GM19455 (cell line): Measurements from ENCODE around the gene GALNT16.
A peak's percentile ranks its signal among the peaks of the same experiment; 100 is the strongest.
"Not testable (repeated sequence)": the region's sequence is repeated elsewhere in the genome, so short reads cannot be mapped to it uniquely, and the experiment has no call there.

Source experiments
- ATAC-seq: cut with Tn5 transposase; IDR thresholded peaks from one replicate; pipeline ENCODE4 v1.9.1; 2021; ENCODE audit not compliant: unreplicated experiment

GALNT16 gene

DNA sequence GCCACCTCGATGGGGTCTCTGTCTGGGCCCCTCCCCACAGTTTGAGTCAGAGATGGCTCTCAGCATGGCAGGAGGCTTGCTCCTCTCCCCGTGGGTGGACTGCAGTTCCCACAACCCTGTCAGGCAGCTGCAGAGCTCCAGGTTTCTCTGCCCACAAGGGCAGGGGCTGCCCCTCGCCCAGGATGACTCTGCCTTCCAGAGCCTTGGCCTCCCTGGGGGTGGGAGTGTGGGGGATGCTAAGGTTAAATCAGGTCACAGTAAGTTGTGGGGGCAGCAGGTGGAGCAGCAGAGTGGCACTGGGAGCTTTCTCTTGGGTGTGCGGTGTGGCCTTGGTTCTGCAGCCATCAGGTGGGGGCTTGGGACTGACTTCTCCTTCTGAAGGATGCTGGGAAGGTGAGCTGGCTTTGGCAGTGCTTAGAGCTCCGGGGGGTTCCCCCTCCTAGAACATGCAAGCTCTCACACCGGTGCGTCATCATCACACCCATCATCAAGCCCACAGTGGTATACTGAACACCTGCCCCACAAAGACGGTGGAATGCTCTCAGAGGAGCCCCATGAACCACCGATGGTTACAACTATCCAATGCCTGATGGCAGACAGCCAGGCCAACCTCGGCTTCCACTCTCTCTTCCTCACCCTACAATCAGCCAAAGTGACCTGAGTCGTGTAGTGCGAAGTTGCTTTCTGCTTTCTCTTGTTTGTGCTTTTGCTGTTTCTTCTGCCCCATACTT is 98.4 kb downstream of the GALNT16 start:
- no peak for ATAC-seq

DNA sequence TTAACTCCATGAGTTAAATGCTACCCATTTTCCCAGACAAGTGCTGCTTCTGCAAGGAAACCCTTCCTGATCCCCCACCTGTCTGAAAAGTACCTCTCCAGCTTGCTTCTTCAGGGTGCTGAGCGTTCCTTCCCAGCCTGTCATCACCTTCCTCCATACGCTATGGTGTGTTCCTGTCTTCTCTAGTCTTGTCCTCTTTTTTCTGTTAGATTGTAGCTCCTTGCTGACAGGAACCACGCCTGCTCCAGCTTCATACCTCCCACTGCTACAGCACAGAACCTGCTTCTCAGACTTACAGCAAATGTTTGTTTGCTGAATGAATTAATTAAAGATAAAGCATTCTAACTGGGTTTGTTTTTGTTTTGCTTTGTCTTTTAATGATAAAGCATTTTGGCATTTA is 99.0 kb downstream of the GALNT16 start:
- no peak for ATAC-seq

DNA sequence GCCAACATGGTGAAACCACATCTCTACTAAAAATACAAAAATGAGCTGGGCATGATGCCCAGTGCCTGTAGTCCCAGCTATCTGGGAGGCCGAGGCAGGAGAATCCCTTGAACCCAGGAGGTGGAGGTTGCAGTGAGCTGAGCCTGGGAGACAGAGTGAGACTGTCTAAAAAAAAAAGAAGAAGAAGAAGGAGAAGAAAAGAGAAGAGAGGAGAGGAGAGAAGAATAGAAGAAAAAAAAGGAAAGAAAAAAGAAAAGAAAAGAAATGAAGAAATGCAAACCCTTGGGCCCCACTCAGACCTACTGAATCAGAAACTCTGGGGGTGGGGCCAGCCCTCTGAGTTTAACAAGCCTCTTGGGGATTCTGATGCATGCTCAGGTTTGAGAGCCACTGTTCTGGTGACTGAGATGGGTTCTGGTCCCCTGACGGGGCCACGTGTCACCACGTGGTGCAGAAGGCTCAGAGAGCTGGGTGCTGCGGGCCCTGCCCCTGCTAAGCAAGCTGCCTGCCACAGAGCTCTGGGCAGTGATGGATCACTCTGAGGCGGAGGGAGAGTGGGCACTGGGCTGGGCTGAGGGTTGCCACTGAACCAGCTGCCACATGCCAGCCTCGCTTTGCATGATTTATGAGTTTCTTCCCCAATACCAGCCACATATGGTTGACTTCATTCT is 100.6 kb downstream of the GALNT16 start:
- ATAC-seq: no peak

DNA sequence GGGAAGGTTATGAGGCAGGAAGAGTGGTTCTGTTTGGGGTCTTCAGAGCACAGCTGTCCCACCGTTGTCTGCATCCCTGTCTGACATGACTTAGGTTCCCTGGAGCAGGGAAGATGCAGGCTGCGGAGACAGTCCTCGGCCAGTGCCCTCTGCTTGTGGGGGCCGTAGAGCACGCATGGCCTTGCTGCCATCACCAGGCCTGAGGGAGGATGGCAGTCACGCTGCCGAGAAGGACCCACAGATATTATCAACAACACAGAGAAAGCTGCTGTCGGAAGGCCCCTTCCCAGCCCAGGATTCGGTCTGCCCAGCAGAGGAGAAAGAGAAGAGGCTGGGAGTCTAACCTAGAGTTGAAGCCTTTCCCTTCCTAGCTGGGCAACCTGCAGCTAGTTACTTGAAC is 103.1 kb downstream of the GALNT16 start:
- no peak for ATAC-seq

DNA sequence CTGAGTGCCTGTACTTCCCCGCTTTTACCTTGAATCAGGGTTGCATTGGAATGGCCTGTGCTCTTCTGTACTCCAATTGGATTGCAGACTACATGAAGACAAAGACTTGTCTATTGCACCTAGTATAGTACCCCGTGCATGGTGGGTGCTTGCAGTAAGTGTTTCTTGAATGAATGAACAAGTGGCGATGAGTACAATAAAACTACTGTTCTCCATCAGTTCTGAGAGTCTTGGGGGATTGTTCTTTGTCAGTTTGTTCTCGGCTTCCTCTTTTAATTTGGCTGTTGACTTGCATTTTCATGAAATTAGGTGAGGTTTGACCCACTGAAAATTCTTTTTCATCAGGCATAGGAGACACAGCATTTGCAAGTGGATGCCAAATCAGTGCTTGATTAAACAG is 104.0 kb downstream of the GALNT16 start:
- no peak for ATAC-seq

DNA sequence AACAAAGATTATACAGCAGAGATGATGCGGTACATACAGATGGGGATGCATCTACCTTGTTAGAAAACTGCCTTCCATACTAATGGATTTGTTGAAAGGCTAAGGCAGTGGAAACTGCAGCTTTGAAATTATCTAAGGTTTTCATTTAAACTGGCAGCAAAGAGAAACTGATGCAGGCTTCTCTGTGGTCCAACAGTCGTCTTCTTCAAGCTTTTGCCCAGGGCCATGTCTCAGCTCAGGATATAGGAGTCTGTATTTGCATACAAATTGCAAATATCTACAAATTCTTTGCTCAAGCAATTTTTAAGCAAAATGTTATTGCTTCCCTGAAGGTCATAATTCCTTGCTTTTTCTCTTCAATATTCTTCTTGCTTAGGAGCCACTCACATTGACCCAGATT is 104.4 kb downstream of the GALNT16 start:
- no peak for ATAC-seq

DNA sequence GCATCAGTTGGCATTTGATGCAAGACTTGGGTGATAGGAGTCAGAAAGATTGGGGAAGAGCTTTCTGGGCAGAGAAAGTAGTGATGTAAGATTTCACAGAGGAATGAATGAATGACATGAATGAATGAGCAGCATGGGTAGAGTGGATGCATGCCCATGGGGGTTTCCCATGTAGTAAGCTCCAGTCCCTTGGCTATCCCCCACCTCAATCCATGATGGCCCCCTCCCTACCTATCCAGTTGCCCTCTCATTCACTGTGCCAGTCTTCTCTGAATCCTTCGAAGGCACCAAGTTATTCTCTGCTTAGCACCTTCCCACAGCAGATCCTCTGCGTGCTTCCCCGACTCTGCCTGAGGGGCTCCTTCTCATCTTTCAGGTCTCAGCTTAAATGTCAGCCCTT is 106.1 kb downstream of the GALNT16 start:
- no peak for ATAC-seq

DNA sequence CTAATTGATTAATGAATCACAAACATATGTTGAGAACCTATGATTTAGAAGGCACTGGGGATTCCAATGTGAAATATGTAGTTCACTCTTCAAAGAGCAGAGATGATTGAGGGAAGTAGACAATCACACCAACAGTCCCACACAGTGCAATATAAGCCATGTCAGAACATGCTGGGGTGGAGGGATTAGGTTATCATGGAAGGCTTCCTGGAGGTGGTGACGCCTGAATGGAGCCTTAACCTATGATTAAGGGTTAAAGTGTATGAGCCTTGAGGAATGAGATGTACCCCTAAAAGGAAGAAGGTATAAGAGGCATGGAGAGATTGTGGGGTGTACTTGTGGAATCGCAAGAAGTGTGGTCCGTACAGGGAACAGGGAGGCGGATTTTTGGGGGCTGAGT is 106.8 kb downstream of the GALNT16 start:
- ATAC-seq: no peak

DNA sequence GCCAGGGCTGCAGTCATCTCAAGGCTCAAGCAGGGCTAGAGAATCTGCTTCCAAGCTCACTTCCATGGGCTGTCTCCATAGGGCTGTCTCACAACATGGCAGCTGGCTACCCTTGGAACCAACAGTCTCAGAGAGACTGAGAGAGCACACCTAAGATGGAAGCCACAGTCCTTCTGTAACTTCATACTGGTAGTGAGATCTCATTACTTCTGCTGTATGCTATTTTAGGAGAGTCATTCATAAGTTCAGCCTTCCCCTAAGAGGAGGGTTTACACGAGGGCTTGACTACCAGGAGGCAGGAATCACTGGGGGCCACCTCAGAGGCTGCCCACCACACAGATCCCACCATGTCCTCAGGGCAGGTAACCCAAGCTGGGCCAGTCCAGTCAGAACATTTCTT is 108.4 kb downstream of the GALNT16 start:
- ATAC-seq: no peak

DNA sequence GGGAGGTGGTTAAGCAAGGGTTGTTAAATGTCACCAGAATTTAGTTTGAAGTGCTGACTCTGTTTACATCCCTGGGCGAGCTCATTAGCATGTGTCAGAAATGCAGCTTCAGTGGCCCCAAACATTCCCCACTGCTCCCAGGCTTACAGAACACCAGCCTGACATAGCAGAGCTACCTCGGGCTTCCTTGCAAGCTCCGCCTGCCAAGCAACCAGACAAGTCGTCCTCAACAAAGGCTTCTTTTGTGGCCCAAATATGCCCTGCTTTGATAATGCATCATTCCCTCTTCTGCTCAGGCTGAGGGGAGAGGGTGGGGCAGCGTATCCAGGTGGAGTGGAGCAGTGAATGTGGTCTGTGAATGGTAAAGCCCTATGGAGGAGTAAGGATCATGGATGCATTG is 110.1 kb downstream of the GALNT16 start:
- no peak for ATAC-seq

DNA sequence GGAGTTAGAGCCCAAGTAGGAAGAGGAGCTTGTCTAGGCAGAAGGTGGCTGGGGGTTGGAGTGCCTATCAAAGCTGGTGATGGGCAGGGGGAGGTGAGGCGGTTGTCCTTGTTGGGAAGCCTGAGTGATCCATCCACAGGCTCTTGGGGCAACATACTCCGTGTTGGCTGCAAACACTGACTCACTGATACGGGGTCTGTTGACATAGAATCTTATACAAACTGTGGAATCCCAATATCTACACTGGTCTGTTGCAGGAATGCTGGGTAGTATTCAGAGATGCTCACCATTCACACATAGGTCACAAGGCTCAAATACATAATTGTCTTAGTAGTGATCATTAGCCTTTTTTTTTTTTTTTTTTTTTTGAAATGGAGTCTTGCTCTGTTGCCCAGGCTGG is 112.2 kb downstream of the GALNT16 start:
- no peak for ATAC-seq

DNA sequence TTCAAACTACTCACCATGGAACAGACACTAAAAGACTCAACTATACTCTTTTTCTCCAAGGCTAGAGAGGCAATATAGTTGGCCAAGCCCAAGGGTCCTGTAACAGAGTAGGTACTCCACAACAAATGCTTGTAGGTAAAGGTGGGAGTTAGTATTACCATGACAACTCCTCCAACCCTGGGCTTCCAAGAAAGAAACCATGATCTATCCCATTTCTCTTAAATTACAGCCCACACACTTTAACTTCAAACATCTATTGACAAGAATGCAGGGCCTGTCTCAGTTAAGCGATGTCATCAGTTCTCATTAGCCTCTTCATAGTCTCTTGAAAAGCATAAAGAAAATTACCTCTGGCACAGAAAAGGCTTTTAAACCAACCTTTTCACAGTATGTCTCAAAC is 113.1 kb downstream of the GALNT16 start:
- ATAC-seq: no peak

DNA sequence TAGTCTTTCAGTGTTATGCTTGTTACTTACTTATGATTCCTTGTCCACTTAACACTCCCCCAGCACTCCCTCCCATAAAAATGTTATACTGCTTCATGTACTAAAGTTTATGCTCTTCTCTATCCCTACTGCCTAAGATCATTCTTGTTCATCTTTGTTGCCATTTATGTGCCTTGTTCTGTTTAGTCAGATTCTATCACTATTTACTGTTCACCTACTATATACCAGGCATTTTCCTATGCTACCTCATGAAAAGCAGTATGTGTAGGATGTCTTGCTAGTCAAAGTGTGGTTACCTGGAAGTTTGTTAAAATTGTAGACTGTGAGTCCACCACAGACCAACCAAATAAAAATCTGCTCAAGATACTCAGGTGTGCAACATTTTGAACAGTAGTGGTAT is 114.3 kb downstream of the GALNT16 start:
- ATAC-seq: no peak

DNA sequence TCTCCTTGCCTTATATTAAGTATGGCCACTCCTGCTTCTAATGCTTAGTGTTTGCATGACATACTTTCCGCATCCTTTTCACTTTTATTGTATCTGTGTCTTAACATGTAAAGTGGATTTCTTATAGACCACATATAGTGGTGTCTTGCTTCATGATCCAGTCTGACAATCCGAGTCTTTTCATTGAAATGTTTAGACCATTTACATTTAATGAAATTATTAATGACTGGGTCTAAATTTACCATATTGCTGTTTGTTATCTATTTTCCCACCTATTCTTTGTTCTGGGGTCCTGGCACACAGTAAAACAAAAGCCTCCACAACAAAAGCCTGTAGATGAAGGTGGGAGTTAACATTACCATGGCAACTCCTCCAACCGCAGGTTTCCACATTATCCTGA is 115.2 kb downstream of the GALNT16 start:
- no peak for ATAC-seq

DNA sequence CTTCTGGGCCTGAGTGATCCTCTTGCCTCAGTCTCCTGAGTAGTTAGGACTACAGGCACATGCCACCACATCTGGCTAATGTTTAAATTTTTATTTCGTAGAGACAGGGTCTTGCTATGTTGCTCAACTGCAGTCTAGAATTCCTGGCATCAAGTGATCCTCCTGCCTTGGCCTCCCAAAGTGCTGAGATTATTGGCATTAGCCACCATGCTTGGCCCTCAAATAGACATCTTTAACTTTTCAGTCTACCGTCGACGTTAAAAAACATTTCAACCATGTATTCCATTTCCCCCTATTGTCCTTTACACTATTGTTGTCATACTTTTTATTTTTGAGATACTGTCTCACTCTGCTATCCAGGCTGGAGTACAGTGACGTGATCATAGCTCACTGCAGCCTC is 115.8 kb downstream of the GALNT16 start:
- ATAC-seq: no peak

DNA sequence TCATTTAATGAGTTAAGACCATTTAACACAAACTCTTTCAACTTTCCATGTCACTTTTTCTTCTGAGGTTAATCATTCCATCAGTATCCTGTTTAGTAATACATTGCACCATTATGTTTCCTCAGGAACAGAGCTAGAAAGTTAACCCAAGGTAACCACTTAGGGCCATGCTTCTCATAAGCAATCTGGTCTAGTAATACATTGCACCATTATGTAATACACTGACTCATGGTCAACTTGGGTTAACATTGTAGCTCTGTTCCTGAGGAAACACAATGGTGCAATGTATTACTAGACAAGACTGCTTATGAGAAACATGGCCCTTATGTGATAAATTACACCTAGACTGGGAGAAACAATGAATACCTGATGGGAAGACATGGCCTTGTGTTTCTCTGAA is 116.5 kb downstream of the GALNT16 start:
- no peak for ATAC-seq

DNA sequence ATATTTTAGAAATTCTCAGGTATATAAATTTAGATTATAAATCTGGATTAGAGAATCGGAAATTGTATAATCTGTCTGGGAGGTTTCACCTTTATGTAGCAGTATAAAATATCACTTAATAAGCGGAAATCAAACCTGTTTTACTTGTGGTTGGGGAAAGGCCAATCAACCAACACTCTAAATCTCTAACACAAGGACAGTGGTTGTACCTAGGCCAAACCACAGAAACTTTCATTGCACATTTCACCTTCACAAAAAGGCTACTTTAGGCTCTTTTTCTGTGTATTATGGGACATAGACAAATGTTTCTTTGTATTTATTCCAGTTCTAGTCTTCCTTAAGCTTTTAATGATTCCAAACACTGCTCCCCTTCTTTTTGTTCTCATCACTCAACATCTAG is 118.3 kb downstream of the GALNT16 start:
- ATAC-seq: no peak

DNA sequence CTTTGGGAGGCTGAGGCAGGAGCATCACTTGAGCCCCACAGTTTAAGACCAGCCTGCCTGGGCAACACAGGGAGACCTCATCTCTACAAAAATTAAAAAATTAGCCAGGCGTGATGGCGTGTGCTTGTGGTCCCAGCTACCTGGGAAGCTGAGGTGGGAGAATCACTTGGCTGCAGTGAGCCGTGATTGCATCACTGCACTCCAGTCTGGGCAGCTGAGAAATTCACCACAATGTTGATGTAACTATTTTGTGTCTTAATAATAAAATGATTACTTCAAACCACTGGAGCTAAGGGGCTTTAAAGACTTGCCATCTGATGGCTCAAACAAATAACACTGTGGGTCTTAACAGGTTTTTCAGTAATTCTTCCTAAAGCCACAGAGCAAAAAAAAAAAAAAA is 127.4 kb downstream of the GALNT16 start:
- no peak for ATAC-seq

DNA sequence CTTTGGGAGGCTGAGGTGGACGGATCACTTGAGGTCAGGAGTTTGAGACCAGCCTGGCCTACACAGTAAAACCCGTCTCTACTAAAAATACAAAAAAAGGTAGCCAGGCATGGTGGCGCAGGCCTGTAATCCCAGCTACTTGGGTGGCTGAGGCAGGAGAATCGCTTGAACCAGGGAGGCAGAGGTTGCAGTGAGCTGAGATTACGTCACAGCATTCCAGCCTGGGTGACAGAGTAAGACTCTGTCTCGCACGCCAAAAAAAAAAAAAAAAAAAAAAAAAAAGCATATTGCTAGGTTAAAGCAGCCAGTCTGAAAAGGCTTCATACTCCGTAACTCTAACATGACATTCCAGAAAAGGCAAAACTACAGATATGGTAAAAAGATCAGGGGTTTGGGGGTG is 131.4 kb downstream of the GALNT16 start:
- ATAC-seq: not testable (repeated sequence)

DNA sequence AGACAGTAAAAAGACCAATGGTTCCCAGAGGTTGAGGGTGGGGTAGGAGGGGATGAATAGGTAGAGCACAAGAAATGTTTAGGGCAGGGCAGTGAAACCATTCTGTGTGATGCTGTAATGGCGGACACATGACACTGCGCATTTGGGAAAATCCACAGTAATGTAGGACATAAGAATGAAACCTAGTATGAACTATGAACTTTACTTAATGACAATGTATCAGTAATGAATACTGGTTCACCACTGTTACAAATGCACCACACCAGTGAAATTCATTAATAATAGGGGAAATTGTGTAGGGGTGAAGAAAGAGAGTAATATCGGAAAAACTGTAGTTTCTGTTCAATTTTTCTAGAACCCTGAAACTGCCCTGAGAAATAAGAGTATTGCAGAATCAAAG is 132.5 kb downstream of the GALNT16 start:
- ATAC-seq: no peak

DNA sequence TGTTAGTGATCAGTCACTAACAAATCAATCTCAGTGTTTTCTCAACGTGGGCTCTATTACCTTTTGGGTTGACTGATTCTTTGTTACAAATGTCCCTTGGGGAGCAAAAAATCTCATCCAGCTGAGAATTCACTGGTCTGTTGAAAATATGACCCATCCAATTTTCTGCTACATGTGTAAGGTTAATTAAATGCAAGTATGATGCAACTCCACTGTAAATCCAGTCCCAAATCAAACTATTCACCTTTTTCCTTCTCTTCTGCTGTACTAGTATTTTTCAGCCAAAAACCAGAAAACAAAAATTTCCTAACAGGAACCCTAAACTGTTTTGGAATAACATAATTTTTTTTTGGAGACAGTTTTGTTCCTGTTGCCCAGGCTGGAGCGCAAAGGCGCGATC is 136.0 kb downstream of the GALNT16 start:
- ATAC-seq: no peak

DNA sequence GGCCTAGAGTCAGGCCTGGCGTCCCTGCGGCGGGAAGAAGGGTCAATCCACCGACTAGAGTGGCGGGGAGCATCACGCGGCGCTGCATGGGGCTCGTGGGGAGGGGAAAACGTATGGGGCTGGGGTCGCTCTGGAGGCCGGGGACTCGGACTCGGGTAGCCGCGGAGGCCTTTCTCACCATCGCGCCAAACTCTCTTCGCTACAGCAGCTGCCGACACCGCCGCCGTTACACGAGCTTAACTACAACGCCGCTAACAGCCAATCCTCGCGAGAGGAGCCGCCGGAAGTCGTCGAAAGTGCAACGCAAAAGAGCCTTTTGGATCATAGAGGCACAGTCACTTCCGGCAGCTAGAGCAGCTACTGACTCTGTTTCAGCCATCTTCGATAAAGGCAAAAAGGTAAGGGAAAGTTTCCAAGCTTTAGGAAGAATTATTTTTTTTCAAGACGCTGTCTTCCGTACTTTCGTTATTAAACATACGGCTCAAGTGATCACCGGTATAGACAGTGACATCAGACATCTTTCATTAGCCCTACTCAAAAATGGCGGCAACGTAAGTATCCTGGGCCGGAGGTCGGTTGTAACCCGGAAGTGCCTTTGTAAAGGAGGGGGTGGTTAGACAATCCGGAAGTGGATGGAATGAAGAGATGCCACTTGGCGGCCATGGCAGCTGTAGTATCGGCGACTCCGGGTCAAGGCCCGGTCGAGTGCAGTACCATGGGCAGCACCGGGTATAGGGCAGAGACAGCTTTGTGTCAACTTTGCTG is 138.3 kb downstream of the GALNT16 start, which contains the start of the genes ERH and SLC39A9:
Gene ERH (minus strand): TSS at position 247 of the 765 bp plus-strand sequence. CDS start 66 bp downstream, at position 181.
Gene SLC39A9 (plus strand): TSS at position 640 of the 765 bp plus-strand sequence. CDS start 678 bp downstream, outside the sequence.
- ATAC-seq: peak; percentile 92
